Measurements from ENCODE around the gene WNT8B.
A peak's percentile ranks its signal among the peaks of the same experiment; 100 is the strongest.

WNT8B gene

GRCh38 chr10:100515612-100516011 is 52.8 kb downstream of the WNT8B start:
- no peak for DNase-seq

GRCh38 chr10:100516847-100517246 is 54.0 kb downstream of the WNT8B start:
- peak; percentile 14 for TF ChIP-seq CTCF (IDR thresholded peaks at IDR 0.05)
- peak; percentile 10 for DNase-seq
- H3K36me3 Mint-ChIP-seq (ENCODE audit: low read depth) = peaks cover 12% of the 10 kb centered on the region
- no peaks in the 10 kb centered on the region for H3K9me3 Mint-ChIP-seq
- H3K27me3 Mint-ChIP-seq (ENCODE audit: low read depth, poor library complexity) = peaks cover 30% of the 10 kb centered on the region
- no peak overlapping the region for H3K27ac Mint-ChIP-seq
- peaks cover 5% of the 10 kb centered on the region for H3K4me1 Mint-ChIP-seq
- no peak overlapping the region for H3K4me3 Mint-ChIP-seq

More at GRCh38 chr10:100515612-100516011, 52.8 kb downstream of the WNT8B start:
- Mint-ChIP-seq H3K4me3 (no peak overlapping the region), H3K27me3 (ENCODE audit: low read depth, poor library complexity) (peaks cover 17% of the 10 kb centered on the region), H3K27ac (no peak overlapping the region), H3K36me3 (ENCODE audit: low read depth) (peaks cover 12% of the 10 kb centered on the region), H3K4me1 (peaks cover 5% of the 10 kb centered on the region), H3K9me3 (no peaks in the 10 kb centered on the region)
- TF ChIP-seq CTCF (IDR thresholded peaks at IDR 0.05) = no peak

GRCh38 chr10:100518761-100519241 is 56.0 kb downstream of the WNT8B start:
- peak; percentile 74 for TF ChIP-seq CTCF (IDR thresholded peaks at IDR 0.05)
- peak; percentile 79 for DNase-seq
- H3K36me3 Mint-ChIP-seq (ENCODE audit: low read depth) = peaks cover 18% of the 10 kb centered on the region
- peaks cover 35% of the 10 kb centered on the region for H3K27me3 Mint-ChIP-seq (ENCODE audit: low read depth, poor library complexity)
- peaks cover 5% of the 10 kb centered on the region for H3K4me1 Mint-ChIP-seq
- H3K27ac Mint-ChIP-seq = no peak overlapping the region
- H3K4me3 Mint-ChIP-seq = peak overlapping the region; percentile 95
- no peaks in the 10 kb centered on the region for H3K9me3 Mint-ChIP-seq

GRCh38 chr10:100519311-100520051 is 56.7 kb downstream of the WNT8B start, which contains the start of gene SEC31B:
Gene SEC31B (minus strand): TSS chr10:100519861. CDS start chr10:100516952, 2,909 bp downstream.
- no peak for TF ChIP-seq CTCF (IDR thresholded peaks at IDR 0.05)
- Mint-ChIP-seq H3K4me3 (peak within 1 kb of the TSS; percentile 95), H3K36me3 (ENCODE audit: low read depth) (peaks cover 24% of the 10 kb centered on the region), H3K27ac (peak within 1 kb of the TSS; percentile 92), H3K9me3 (no peaks in the 10 kb centered on the region), H3K4me1 (peaks cover 5% of the 10 kb centered on the region), H3K27me3 (ENCODE audit: low read depth, poor library complexity) (peaks cover 35% of the 10 kb centered on the region)
- DNase-seq = peak; percentile 78

- H3K4me1 Mint-ChIP-seq = peaks cover 5% of the 10 kb centered on the region
- no peak for TF ChIP-seq CTCF (IDR thresholded peaks at IDR 0.05)
- H3K4me3 Mint-ChIP-seq = no peak overlapping the region
- no peak overlapping the region for H3K27ac Mint-ChIP-seq
- peaks cover 38% of the 10 kb centered on the region for H3K27me3 Mint-ChIP-seq (ENCODE audit: low read depth, poor library complexity)
- peaks cover 34% of the 10 kb centered on the region for H3K36me3 Mint-ChIP-seq (ENCODE audit: low read depth)
- no peaks in the 10 kb centered on the region for H3K9me3 Mint-ChIP-seq
- no peak for DNase-seq
Measured at GRCh38 chr10:100520811-100521210, 58.0 kb downstream of the WNT8B start.

Measured in nephron progenitor cell (in vitro differentiated cells).